T-helper 22 cell (primary cell): Measurements from ENCODE around the gene EARS2.
"Not testable (repeated sequence)": the region's sequence is repeated elsewhere in the genome, so short reads cannot be mapped to it uniquely, and the experiment has no call there.

Source experiments
- DNase-seq: peaks from one replicate; pipeline ENCODE4 v3.0.0-alpha.2; 2020; ENCODE audit warnings: low read depth

Gene EARS2

DNA sequence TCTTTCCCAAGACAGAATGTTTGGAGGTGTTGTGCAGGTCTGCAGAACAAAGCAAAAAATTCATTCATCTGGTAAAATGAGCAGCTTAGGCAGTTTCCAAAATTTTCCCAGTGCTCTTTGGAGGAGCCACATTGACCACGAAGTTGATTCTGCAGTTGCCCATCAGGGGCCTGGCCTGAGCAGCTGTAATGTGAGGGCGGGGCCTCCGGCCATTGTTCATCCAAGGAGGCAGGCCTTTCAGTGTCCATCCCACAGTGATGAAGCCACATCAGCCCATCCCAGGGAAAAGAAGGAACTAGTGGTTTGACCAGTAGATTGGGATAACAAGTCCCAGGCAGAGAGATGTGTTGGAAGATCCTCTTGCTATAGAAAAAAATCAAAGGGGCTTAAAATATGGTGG is 10.5 kb upstream of the EARS2 start:
- no peak for DNase-seq

DNA sequence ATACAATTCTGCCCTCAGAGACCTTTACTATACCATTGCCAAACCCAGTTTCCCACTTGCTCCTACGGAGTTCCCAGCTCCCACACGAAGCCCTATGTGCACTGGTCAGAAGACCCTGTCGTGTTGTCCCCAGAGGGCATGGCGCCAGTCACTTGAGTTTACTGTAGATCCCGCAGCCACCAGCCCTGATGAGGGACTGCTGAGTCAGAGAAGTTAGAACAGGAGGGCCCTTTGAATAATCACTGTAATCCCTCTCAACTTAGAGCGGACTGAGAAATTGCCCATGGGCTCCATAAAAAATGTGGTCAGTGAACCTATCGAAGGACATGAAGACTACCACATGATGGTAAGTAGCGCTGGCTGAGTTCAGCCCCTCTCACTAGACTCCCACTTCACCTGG is 9.6 kb upstream of the EARS2 start:
- DNase-seq: no peak

DNA sequence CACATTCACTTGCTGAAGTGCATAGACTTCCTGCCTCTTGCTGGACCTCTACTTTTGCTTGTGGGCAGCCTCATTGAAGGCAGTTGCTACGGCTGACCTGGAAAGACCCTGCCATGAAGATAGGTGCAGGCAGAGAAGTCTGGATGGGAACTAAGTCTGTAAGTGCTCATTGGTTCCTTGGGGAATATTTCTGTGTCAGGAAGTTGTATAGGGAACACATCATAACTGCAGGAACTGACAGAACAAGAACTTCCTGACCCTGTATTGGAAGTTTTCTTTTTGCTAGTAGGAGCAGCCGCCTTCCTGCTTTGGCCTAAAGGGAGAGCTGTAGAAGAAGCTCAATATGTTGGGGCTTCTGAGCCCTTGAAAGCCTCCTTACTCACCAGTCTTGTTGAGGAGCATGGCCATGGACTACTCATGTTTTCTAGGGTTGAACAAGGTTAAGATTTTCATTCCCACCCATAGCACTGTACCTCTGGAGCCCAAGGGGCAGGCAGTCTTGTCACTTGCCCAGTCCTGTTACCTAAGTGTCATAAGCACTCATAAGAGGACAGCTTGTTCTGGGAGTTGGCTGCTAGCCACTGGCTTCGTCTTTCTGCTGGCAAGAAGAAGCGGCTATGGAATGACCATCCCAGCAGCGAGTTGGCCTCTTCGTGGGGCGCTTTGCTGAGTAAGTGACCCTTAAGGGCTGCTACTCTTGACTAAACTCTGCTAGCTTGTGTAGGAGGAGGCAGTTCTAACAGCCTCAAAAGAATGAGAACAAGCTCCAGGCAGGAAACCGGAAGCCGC is 7.6 kb upstream of the EARS2 start:
- DNase-seq: no peak

GRCh38 chr16:23563186-23563585 is 6.0 kb upstream of the EARS2 start:
- no peak for DNase-seq

GRCh38 chr16:23562505-23562904 is 5.4 kb upstream of the EARS2 start:
- no peak for DNase-seq

GRCh38 chr16:23561586-23561985 is 4.4 kb upstream of the EARS2 start:
- no peak for DNase-seq

GRCh38 chr16:23557779-23558702 is 891 bp upstream of the EARS2 start:
- DNase-seq: no peak

DNA sequence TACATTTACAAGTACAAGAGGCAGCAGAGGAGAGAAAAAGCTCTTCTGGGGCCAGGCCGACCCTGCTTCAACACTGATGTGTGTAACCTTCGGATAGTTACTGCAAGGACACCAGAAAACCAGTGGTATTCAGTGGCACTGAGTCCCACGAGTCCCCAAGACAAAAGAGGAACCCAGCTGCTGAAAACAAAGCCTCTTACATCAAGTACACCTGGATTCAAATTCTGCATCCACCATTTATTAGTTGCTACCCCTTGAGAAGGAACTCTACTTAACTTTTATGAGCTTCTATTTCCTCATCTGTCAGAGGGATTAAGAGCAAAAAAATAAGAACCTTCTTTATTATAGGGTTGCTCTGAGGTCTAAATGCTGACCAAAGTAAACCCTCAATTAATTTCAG is 2.6 kb downstream of the EARS2 start:
- no peak for DNase-seq

- DNase-seq: no peak
These were observed 5.0 kb downstream of the EARS2 start for GRCh38 chr16:23552161-23552560.

GRCh38 chr16:23549938-23550337 is 7.2 kb downstream of the EARS2 start:
- DNase-seq: no peak

- DNase-seq: no peak
These were observed 12.7 kb downstream of the EARS2 start for GRCh38 chr16:23544436-23544835.

DNA sequence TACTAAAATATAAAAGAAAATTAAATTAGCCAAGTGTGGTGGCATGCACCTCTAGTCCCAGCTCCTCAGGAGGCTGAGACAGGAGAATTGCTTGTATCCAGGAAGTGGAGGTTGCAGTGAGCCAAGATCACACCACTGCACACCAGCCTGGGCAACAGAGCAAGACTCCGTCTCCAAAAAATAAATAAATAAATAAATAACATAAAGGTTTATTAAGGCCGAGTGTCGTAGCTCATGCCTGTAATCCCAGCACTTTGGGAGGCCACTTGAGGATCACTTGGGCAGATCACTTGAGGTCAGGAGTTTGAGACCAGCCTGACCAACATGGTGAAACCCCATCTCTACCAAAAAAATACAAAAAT is 16.4 kb downstream of the EARS2 start:
- DNase-seq: not testable (repeated sequence)

DNA sequence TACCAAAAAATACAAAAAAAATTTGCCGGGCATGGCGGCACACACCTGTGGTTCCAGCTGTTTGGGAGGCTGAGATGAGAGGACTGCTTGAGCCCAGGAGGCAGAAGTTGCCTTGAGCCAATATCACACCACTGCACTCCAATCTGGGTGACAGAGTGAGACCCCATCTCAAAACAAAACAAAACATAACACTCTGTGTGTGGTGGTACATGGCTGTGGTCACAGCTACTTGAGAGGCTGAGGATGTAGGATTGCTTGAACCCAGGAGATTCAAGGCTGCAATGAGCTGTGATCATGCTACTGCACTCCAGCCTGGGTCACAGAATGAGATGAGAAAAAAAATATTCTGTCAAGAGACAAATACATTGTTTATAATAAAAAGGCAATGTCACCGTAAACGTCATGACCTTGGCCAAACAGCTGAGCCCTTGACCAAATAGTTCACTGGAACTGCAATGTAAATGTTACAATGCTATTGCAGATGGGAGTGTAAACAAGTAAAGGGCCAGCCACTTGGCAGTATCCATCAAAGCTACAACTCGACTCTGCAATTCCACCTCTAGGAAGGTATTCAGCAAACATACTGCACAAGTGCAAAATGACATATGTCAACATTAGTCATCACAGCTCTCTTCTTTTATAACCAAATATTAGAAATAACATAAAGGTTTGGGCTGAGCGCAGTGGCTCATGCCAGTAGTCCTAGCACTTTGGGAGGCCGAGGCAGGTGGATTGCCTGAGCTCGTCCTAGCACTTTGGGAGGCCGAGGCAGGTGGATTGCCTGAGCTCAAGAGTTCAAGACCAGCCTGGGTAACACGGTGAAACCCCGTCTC is 16.9 kb downstream of the EARS2 start:
- DNase-seq: no peak

DNA sequence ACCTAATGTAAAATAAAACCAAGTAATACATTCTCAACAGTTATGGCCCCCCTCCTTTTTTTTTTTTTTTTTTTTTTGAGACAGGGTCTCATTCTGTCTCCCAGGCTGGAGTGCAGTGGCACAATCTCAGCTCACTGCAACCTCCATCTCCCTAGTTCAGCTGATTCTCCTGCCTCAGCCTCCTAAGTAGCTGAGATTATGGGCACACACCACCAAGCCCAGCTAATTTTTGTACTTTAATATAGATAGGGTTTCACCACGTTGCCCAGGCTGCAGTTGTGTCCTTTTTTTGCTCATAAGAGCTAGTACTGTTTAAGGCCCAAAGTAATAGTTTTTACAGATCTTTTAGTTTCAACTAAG is 18.3 kb downstream of the EARS2 start:
- DNase-seq: no peak

- no peak for DNase-seq
These were observed 19.8 kb downstream of the EARS2 start for GRCh38 chr16:23537390-23537789.

DNA sequence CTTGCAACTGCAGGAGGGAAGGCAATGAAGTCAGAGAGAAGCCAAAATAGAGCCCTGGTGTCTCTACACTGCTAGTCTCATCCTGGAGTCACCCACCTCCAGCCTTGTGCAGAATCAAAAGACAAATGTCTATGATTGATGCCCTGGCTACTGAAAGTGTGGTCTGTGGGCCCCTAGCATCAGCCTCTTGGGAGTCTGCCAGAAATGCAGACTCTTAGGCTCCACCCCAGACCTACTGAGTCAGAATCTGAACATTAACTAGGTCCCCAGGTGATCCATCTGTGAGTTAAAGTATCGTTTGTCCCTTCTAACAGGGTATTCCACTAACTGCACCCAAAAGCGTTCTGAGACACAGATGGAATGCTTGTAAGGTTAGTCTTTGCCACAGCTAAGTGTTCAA is 21.2 kb downstream of the EARS2 start:
- no peak for DNase-seq

DNA sequence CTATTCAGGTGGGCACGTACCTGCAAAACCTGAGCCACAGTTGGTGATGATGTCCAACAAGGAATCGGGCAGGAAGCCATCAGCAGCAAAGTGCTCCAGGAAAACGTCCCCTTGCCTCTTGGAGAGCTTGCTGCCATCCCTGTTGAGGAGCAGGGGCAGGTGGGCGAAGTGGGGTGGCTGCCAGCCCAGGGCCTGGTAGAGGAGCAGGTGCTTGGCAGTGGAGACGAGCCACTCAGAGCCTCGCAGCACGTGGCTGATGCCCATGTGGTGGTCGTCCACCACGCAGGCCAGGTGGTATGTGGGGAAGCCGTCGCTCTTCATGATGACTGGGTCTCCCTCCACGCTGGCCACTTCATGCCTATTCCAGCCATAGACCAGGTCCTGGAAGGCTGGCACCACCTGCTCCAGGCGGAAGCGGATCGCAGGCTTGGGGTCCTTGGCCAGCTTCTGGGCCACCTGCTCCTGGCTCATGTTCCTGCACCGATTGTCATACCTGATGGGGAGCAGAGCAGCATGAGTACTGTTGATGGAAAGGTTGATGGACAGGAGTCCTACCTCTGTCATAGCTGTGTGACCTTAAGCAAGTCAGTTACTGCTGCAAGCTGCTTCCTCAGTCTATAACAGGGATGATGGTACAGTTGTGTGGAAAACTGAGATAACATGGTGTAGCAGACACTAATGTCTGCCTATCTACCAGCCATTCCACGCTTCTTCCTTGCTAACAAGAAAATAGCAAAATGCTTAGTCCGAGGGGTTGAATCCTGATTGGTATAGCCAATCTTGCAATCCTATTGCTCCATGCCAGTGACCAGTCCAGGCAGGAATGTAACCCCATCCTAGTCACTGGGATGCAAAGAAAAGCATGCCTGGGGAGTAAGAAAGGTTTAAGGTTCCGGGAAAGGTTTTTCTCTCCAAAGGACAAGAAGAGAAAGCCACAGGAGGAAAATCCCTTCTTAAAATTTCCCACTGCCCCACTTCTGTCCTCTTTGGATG is 22.0 kb downstream of the EARS2 start:
- DNase-seq: no peak

DNA sequence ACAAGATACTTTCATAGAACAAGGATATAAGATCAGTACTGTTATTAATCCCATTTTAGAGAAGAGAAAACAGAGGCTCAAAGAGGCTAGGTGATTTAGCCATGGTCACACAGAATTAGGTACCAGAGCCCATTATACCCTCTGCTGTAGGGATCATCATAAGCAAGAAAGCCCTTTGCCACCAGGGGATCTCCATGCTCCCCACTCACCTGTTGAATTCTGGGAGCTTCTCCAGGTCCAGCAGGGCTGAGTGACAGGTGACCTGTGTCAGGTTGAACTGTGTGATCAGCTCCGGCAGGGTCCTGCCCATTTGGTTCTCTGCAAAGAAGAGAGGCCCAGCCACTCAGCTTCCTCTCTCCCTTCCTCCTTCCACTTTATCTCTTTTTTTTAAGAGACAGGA is 24.7 kb downstream of the EARS2 start:
- DNase-seq: no peak

DNA sequence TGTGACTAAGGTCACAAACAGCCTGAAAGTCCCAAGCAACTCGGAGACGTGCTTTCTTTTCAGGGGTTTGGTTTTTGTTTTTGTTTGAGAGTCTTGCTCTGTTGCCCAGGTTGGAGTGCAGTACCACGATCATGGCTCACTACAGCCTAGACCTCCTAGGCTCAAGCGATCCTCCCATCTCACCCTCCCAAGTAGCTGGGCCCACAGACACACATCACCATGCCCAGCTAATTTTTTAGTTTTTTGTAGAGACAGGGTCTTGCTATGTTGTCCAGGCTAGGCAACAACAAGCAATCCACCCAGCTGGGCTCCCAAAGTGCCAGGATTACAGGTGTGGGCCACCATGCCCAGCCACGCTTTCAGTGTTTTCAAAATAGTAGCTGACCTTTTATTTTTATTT is 27.1 kb downstream of the EARS2 start:
- DNase-seq: no peak

GRCh38 chr16:23528644-23529310 is 28.4 kb downstream of the EARS2 start:
- DNase-seq: no peak
